ENCODE measurements around the gene PDZD2. TPM values are rescaled to one million over a fixed set of nuclear protein-coding genes. Genes with fewer than 3 reads are reported as not detected.

Gene PDZD2
- total RNA-seq, 3 donors from 2014 or later (not counting 1 experiment from before 2014, with no cell fraction given) = 0.50 to 1.3 (median 0.66) TPM

DNA sequence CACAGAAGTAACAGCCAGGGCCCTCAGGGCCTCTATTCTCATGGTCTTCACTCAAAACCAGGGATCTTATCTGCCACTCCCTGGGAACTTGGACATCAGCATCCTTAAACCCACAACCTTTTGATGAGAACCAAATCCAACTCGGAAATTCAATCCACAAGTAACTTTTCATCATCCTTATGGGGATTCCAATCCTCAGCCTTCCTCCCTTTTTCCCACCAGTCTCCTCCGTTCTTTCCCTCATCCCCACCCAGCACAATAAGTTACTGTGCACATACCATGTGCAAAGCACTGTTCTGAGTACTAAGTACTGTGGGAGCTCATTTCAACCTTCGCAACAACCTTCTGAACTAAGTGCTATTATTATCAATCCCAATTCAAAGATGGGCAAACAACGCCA is 518.1 kb downstream of the PDZD2 start:
- Histone ChIP-seq H3K4me3 (ENCODE audit: low read length) (no peak overlapping the region), H3K9me3 (ENCODE audit: control insufficient read depth, insufficient read depth, low read length) (no peaks in the 10 kb centered on the region), H3K36me3 (ENCODE audit: control insufficient read depth, insufficient read depth, low read length) (peaks cover 5% of the 10 kb centered on the region), H3K27me3 (ENCODE audit: control insufficient read depth, insufficient read depth, low read length) (no peaks in the 10 kb centered on the region), H3K4me1 (ENCODE audit: control insufficient read depth, insufficient read depth, low read length) (peaks cover 20% of the 10 kb centered on the region), H3K27ac (ENCODE audit: low read length) (no peak overlapping the region)
- ATAC-seq (no peak), DNase-seq (no peak)
- WGBS (ENCODE audit: insufficient coverage) = 98% methylated on average over 4 of the region's 4 CpGs
- Mint-ChIP-seq H3K27ac (no peak overlapping the region), H3K4me1 (peaks cover 21 to 29% of the 10 kb centered on the region in 2 donors), H3K36me3 (no peaks in the 10 kb centered on the region), H3K27me3 (ENCODE audit: low read depth in 2 of 2) (no peaks in the 10 kb centered on the region), H3K4me3 (no peak overlapping the region), H3K9me3 (no peaks in the 10 kb centered on the region)
- intact Hi-C loops (cut with micrococcal nuclease) = no loop called here
- no peak for TF ChIP-seq CTCF (IDR thresholded peaks at IDR 0.05)

GRCh38 chr5:32158679-32158975 is 519.7 kb downstream of the PDZD2 start:
- Mint-ChIP-seq H3K27me3 (ENCODE audit: low read depth in 2 of 2) (no peaks in the 10 kb centered on the region), H3K36me3 (no peaks in the 10 kb centered on the region)
- no peak for DNase-seq

DNA sequence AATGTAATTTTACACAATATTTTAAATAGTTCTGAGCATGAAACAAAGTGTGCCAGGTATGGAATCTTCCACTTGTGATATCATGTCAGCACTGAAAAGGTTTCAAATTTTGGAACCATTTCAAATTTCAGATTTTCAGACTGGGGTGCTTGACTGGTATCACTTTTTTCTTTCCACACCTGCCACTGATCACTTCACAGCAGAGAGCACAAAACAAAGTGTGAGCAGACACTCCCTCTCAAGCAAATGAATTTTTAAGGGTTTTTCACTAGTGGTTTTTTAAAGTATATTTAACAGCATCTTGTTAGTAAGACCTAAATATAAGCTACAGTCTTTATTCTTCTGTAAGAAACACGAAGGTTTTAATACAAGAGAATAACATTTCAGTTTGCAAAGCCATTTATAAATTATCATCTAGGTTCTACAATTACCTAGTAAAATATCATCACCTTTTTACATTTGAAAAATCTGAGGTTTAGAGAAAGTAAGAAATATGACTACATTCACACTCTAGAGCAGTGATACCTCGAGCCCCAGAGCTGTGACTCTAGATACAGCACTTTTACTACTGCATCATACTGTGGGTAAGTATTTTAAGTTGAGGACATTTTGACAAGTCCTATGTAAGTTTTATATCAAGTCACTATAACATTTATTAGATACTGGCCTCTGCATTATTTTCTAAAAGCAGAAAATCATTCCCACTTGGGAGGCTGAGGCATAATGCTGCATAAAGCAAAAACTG is 520.6 kb downstream of the PDZD2 start:
- no CpG with 5 or more reads among the region's 2 CpGs for WGBS (ENCODE audit: insufficient coverage)
- Histone ChIP-seq H3K4me1 (ENCODE audit: control insufficient read depth, insufficient read depth, low read length) (peaks cover 31% of the 10 kb centered on the region), H3K9me3 (ENCODE audit: control insufficient read depth, insufficient read depth, low read length) (no peaks in the 10 kb centered on the region), H3K4me3 (ENCODE audit: low read length) (no peak overlapping the region), H3K36me3 (ENCODE audit: control insufficient read depth, insufficient read depth, low read length) (peaks cover 2% of the 10 kb centered on the region), H3K27me3 (ENCODE audit: control insufficient read depth, insufficient read depth, low read length) (no peaks in the 10 kb centered on the region), H3K27ac (ENCODE audit: low read length) (no peak overlapping the region)
- Mint-ChIP-seq H3K4me3 (peak overlapping the region; percentile 56), H3K27me3 (ENCODE audit: low read depth in 2 of 2) (no peaks in the 10 kb centered on the region), H3K36me3 (no peaks in the 10 kb centered on the region), H3K4me1 (peaks cover 10 to 17% of the 10 kb centered on the region in 2 donors), H3K9me3 (no peaks in the 10 kb centered on the region), H3K27ac (no peak overlapping the region)
- no peak for TF ChIP-seq CTCF (IDR thresholded peaks at IDR 0.05)
- intact Hi-C loops (cut with micrococcal nuclease) = no loop called here
- DNase-seq (no peak), ATAC-seq (peak; percentile 82 to 85 (median 85))

More at GRCh38 chr5:32158679-32158975, 519.7 kb downstream of the PDZD2 start:
- Histone ChIP-seq H3K4me1 (ENCODE audit: control insufficient read depth, insufficient read depth, low read length) (peaks cover 27% of the 10 kb centered on the region), H3K9me3 (ENCODE audit: control insufficient read depth, insufficient read depth, low read length) (no peaks in the 10 kb centered on the region), H3K27ac (ENCODE audit: low read length) (no peak overlapping the region), H3K27me3 (ENCODE audit: control insufficient read depth, insufficient read depth, low read length) (no peaks in the 10 kb centered on the region), H3K36me3 (ENCODE audit: control insufficient read depth, insufficient read depth, low read length) (peaks cover 4% of the 10 kb centered on the region), H3K4me3 (ENCODE audit: low read length) (no peak overlapping the region)
- WGBS (ENCODE audit: insufficient coverage) = 98% methylated on average over 2 of the region's 2 CpGs
- Mint-ChIP-seq H3K4me3 (no peak overlapping the region), H3K4me1 (peaks cover 11 to 19% of the 10 kb centered on the region in 2 donors), H3K9me3 (no peaks in the 10 kb centered on the region), H3K27ac (no peak overlapping the region)
- TF ChIP-seq CTCF (IDR thresholded peaks at IDR 0.05) = no peak
- intact Hi-C loops (cut with micrococcal nuclease) = no loop called here
- ATAC-seq = no peak

DNA sequence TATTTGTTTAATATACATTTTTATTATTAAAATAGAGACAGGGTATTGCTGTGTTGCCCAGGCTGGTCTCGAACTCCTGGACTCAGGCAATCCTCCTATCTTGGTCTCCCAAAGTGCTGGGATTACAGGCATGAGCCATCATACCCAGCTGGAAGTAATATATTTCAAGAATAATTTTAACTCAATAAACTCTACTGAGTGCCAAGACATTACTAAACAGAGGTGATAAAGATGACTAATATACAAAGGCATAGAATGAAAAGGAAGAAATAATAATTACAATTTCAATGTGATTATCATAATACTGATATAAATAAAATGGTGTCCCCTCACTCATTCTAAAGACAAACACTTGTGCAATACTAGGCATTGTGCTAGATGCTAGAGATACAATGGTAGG is 521.3 kb downstream of the PDZD2 start:
- no peak for DNase-seq
- H3K27ac ChIP-seq (ENCODE audit: low read length) = no peak overlapping the region
- intact Hi-C loops (cut with micrococcal nuclease) = no loop called here
- no peak overlapping the region for H3K4me3 Mint-ChIP-seq
- H3K4me1 Mint-ChIP-seq = peaks cover 7 to 14% of the 10 kb centered on the region in 2 donors
- H3K4me3 ChIP-seq (ENCODE audit: low read length) = no peak overlapping the region
- no peak overlapping the region for H3K27ac Mint-ChIP-seq
- H3K36me3 ChIP-seq (ENCODE audit: control insufficient read depth, insufficient read depth, low read length) = peaks cover 2% of the 10 kb centered on the region
- H3K9me3 Mint-ChIP-seq = no peaks in the 10 kb centered on the region
- no peaks in the 10 kb centered on the region for H3K27me3 Mint-ChIP-seq (ENCODE audit: low read depth in 2 of 2)
- H3K9me3 ChIP-seq (ENCODE audit: control insufficient read depth, insufficient read depth, low read length) = no peaks in the 10 kb centered on the region
- peaks cover 28% of the 10 kb centered on the region for H3K4me1 ChIP-seq (ENCODE audit: control insufficient read depth, insufficient read depth, low read length)
- WGBS (ENCODE audit: insufficient coverage) = no CpG with 5 or more reads among the region's 1 CpG
- H3K36me3 Mint-ChIP-seq = no peaks in the 10 kb centered on the region
- no peak for TF ChIP-seq CTCF (IDR thresholded peaks at IDR 0.05)
- no peak for ATAC-seq
- no peaks in the 10 kb centered on the region for H3K27me3 ChIP-seq (ENCODE audit: control insufficient read depth, insufficient read depth, low read length)

All from natural killer cell (primary cell).